GM23248 (cell line): ENCODE measurements around the gene NOC4L.

Experiments used
- EZH2 ChIP-seq: fragments of 200-600 bp; sonication (generic); IDR thresholded peaks from 2 replicates; pipeline ENCODE4 v1.6.1; 2018; ENCODE audit warnings: antibody characterized with exemption, mild to moderate bottlenecking; ENCODE audit not compliant: insufficient read depth, poor library complexity, severe bottlenecking
- EZH2phosphoT487 ChIP-seq: fragments of 200-600 bp; sonication (generic); IDR thresholded peaks from 2 replicates; pipeline ENCODE4 v1.6.1; 2018; ENCODE audit warnings: antibody characterized with exemption, moderate library complexity, mild to moderate bottlenecking, low read depth; ENCODE audit not compliant: insufficient read depth

- no peak for TF ChIP-seq EZH2phosphoT487
- TF ChIP-seq EZH2 = no peak
Observed at GRCh38 chr12:132139912-132140311, 4.3 kb upstream of the NOC4L start.
